Ishikawa (cell line): ENCODE results near the gene SLC39A13.

Source experiments
- CEBPB ChIP-seq: IDR thresholded peaks from 2 replicates; pipeline ENCODE4 v1.6.1; 2012
- CREB1 ChIP-seq: IDR thresholded peaks from 2 replicates; pipeline ENCODE4 v1.6.1; 2012; ENCODE audit warnings: low read depth
- EP300 ChIP-seq: IDR thresholded peaks from 2 replicates; pipeline ENCODE4 v1.6.1; 2012; ENCODE audit warnings: borderline replicate concordance
- FOXM1 ChIP-seq: IDR thresholded peaks from 2 replicates; pipeline ENCODE4 v1.6.1; 2012; ENCODE audit warnings: low read depth, borderline replicate concordance
- NFIC ChIP-seq: IDR thresholded peaks from 2 replicates; pipeline ENCODE4 v1.6.1; 2012
- RAD21 ChIP-seq: IDR thresholded peaks from 2 replicates; pipeline ENCODE4 v1.6.1; 2012; ENCODE audit warnings: low read depth
- TAF1 ChIP-seq: IDR thresholded peaks from 2 replicates; pipeline ENCODE4 v1.6.1; 2012; ENCODE audit warnings: low read depth, mild to moderate bottlenecking
- TCF12 ChIP-seq: IDR thresholded peaks from 2 replicates; pipeline ENCODE4 v1.6.1; 2012; ENCODE audit warnings: low read depth
- TEAD4 ChIP-seq: IDR thresholded peaks from 2 replicates; pipeline ENCODE4 v1.6.1; 2012
- YY1 ChIP-seq: IDR thresholded peaks from 2 replicates; pipeline ENCODE4 v1.6.1; 2012; ENCODE audit warnings: low read depth
- ZBTB7A ChIP-seq: IDR thresholded peaks from 2 replicates; pipeline ENCODE4 v1.6.1; 2012; ENCODE audit warnings: low read depth
- TF ChIP-seq, protein P1 (sequence below): IDR thresholded peaks from 2 replicates; pipeline ENCODE4 v1.6.1; 2012
- TF ChIP-seq, protein P2 (sequence below): IDR thresholded peaks from 2 replicates; pipeline ENCODE4 v1.6.1; 2012; ENCODE audit warnings: low read depth, mild to moderate bottlenecking

DNA sequence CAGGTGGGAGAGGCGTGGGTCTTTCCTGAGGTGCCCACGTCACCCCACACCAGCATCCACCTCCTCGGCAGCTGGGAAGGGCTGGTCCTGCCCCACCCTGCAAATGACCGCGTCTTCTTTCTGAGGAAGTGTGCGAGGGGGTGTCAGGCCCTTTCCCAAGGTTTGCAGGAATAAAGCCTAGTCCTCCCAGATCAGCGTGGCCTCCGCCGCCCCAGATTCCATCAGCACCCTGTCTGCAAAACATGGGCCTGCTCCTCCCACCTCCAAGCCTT lies 14.4 kb upstream of the SLC39A13 start:
- TF ChIP-seq CEBPB = no peak
- TF ChIP-seq EP300 = no peak
- TF ChIP-seq RAD21 = no peak
- TF ChIP-seq, protein P1, sequence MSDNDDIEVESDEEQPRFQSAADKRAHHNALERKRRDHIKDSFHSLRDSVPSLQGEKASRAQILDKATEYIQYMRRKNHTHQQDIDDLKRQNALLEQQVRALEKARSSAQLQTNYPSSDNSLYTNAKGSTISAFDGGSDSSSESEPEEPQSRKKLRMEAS = no peak
- TF ChIP-seq YY1 = no peak
- no peak for TF ChIP-seq CREB1
- TF ChIP-seq ZBTB7A = no peak
- no peak for TF ChIP-seq TAF1
- TF ChIP-seq, protein P2, sequence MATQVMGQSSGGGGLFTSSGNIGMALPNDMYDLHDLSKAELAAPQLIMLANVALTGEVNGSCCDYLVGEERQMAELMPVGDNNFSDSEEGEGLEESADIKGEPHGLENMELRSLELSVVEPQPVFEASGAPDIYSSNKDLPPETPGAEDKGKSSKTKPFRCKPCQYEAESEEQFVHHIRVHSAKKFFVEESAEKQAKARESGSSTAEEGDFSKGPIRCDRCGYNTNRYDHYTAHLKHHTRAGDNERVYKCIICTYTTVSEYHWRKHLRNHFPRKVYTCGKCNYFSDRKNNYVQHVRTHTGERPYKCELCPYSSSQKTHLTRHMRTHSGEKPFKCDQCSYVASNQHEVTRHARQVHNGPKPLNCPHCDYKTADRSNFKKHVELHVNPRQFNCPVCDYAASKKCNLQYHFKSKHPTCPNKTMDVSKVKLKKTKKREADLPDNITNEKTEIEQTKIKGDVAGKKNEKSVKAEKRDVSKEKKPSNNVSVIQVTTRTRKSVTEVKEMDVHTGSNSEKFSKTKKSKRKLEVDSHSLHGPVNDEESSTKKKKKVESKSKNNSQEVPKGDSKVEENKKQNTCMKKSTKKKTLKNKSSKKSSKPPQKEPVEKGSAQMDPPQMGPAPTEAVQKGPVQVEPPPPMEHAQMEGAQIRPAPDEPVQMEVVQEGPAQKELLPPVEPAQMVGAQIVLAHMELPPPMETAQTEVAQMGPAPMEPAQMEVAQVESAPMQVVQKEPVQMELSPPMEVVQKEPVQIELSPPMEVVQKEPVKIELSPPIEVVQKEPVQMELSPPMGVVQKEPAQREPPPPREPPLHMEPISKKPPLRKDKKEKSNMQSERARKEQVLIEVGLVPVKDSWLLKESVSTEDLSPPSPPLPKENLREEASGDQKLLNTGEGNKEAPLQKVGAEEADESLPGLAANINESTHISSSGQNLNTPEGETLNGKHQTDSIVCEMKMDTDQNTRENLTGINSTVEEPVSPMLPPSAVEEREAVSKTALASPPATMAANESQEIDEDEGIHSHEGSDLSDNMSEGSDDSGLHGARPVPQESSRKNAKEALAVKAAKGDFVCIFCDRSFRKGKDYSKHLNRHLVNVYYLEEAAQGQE = no peak
- TF ChIP-seq FOXM1 = no peak
- no peak for TF ChIP-seq TEAD4
- TF ChIP-seq TCF12 = no peak
- TF ChIP-seq NFIC = no peak
